HL-60 (cell line): ENCODE data around the gene ZIC5.

ENCODE experiments used
- CTCF ChIP-seq: IDR thresholded peaks from one replicate; pipeline ENCODE4 v1.5.1; 2011; ENCODE audit warnings: low read length, control low read depth, inconsistent platforms; ENCODE audit not compliant: insufficient read depth
- POLR2AphosphoS5 ChIP-seq: IDR thresholded peaks from 2 replicates; pipeline ENCODE4 v1.6.1; 2012; ENCODE audit warnings: low read depth

GRCh38 chr13:99995589-99996380, 24.2 kb upstream of the ZIC5 start:
- TF ChIP-seq POLR2AphosphoS5 (no peak), CTCF (no peak)
